GM19240 (cell line): ENCODE results near the gene ABCA6.
"Not testable (repeated sequence)": the region's sequence is repeated elsewhere in the genome, so short reads cannot be mapped to it uniquely, and the experiment has no call there.

Experiments used
- DNase-seq: peaks from one replicate; pipeline ENCODE4 v3.0.0; 2011; ENCODE audit warnings: low spot score; ENCODE audit not compliant: insufficient read length

ABCA6 gene

GRCh38 chr17:69078864-69079263, 62.8 kb downstream of the ABCA6 start:
- no peak for DNase-seq

- no peak for DNase-seq
These were observed 65.9 kb downstream of the ABCA6 start for GRCh38 chr17:69075823-69076222.

GRCh38 chr17:69073392-69073791, 68.3 kb downstream of the ABCA6 start:
- not testable (repeated sequence) for DNase-seq

- DNase-seq, result not testable (repeated sequence)
These were observed 68.9 kb downstream of the ABCA6 start for GRCh38 chr17:69072803-69073256.

- not testable (repeated sequence) for DNase-seq
These were observed 70.5 kb downstream of the ABCA6 start for GRCh38 chr17:69071233-69071586.

GRCh38 chr17:69070378-69071232, 71.1 kb downstream of the ABCA6 start:
- not testable (repeated sequence) for DNase-seq

GRCh38 chr17:69069226-69069750, 72.4 kb downstream of the ABCA6 start:
- DNase-seq, result no peak

GRCh38 chr17:69067274-69068047, 74.2 kb downstream of the ABCA6 start:
- no peak for DNase-seq

GRCh38 chr17:69066482-69066881, 75.2 kb downstream of the ABCA6 start:
- no peak for DNase-seq

GRCh38 chr17:69065113-69065512, 76.6 kb downstream of the ABCA6 start:
- no peak for DNase-seq

GRCh38 chr17:69064476-69064875, 77.2 kb downstream of the ABCA6 start:
- no peak for DNase-seq

GRCh38 chr17:69064001-69064400, 77.7 kb downstream of the ABCA6 start:
- DNase-seq, result no peak

- DNase-seq, result no peak
These were observed 78.7 kb downstream of the ABCA6 start for GRCh38 chr17:69062860-69063581.

GRCh38 chr17:69061721-69062556, 79.8 kb downstream of the ABCA6 start:
- DNase-seq, result no peak

GRCh38 chr17:69060822-69061221, 80.9 kb downstream of the ABCA6 start, which contains the start of gene ABCA9:
TSS of gene ABCA9 (minus strand) at chr17:69060927. CDS start at chr17:69051126, 9,801 bp downstream.
- DNase-seq, result no peak

GRCh38 chr17:69059458-69060175, 82.1 kb downstream of the ABCA6 start:
- DNase-seq, result no peak

GRCh38 chr17:69058165-69058564, 83.5 kb downstream of the ABCA6 start:
- no peak for DNase-seq

- no peak for DNase-seq
These were observed 84.4 kb downstream of the ABCA6 start for GRCh38 chr17:69057280-69057679.

- DNase-seq, result no peak
These were observed 85.4 kb downstream of the ABCA6 start for GRCh38 chr17:69056179-69056823.
